HCT116 (cell line): ENCODE results near the gene ETV5. TPM values are rescaled to one million over a fixed set of nuclear protein-coding genes. Genes with fewer than 3 reads are reported as not detected.

Source experiments
- ATAC-seq: fragments of 200-7000 bp; cut with Tn5 transposase; 2 replicates; pipeline ENCODE4 v1.9.1; 2020; ENCODE audit warnings: mild to moderate bottlenecking, moderate library complexity
- BruUV-seq: library from RNA; stranded (reverse); fragments of 400-500 nt; replicated peaks from 2 replicates; lab custom pipeline; 2021; lab: Mats Ljungman, UMichigan
- CTCF ChIA-PET: fragments of 300-600 bp; sonication (Branson Sonifier 250); formaldehyde crosslinking; loops from one replicate; lab custom pipeline; 2021; ENCODE audit warnings: antibody characterized with exemption; lab: Charles Lee
- POLR2A ChIA-PET: fragments of 300-600, 350-600 bp; sonication (Branson Sonifier 250); formaldehyde crosslinking; loops from one replicate; lab custom pipeline; 2021; ENCODE audit warnings: antibody characterized with exemption; lab: Charles Lee
- RAD21 ChIA-PET, 2 experiments: fragments of 300-600 bp; sonication (Branson Sonifier 250); formaldehyde crosslinking; loops; one replicate each; lab custom pipeline; 2023; ENCODE audit warnings: low total read pairs in 2 of 2; ENCODE audit not compliant: uncharacterized antibody in 2 of 2, unreplicated experiment in 2 of 2, low non-redundant PET in 1 of 2; lab: Charles Lee
- DNase-seq: peaks from one replicate; pipeline ENCODE4 v3.0.0-alpha.2; 2010; ENCODE audit warnings: low read depth, low spot score
- H2AFZ ChIP-seq: fragments of 200-600 bp; shearing (Covaris generic), sonication (generic); 2 replicates; pipeline ENCODE4 v1.6.1; 2017; ENCODE audit warnings: low read depth, mixed run types, mixed read lengths, antibody characterized with exemption, low read length; ENCODE audit not compliant: poor library complexity, severe bottlenecking
- H3K27ac ChIP-seq: 2 replicates; pipeline ENCODE4 v1.5.1; 2012; ENCODE audit warnings: low read depth, low read length
- H3K27me3 ChIP-seq: fragments of 200-600 bp; sonication (generic); 2 replicates; pipeline ENCODE4 v1.6.1; 2016; ENCODE audit warnings: mixed run types, low read length, mixed read lengths; ENCODE audit not compliant: insufficient read depth
- H3K36me3 ChIP-seq, 2 experiments: fragments of 200-500 bp in 1 of 2; fragments of 200-600 bp in 1 of 2; sonication (Bioruptor generic) in 1 of 2; sonication (generic) in 1 of 2; 2 replicates each; pipeline versions ENCODE4 v1.5.1 to v1.6.1; 2014 to 2016; ENCODE audit warnings: low read length in 2 of 2, inconsistent platforms in 1 of 2, mixed read lengths in 1 of 2, mixed run types in 1 of 2; ENCODE audit not compliant: insufficient read depth in 2 of 2, control insufficient read depth in 1 of 2
- H3K4me1 ChIP-seq, 2 experiments: fragments of 200-600 bp in 1 of 2; sonication (generic) in 1 of 2; 2 replicates each; pipeline versions ENCODE4 v1.5.1 to v1.6.1; 2012 to 2017; ENCODE audit warnings: low read length in 2 of 2, inconsistent platforms in 1 of 2, mild to moderate bottlenecking in 1 of 2, mixed read lengths in 1 of 2, mixed run types in 1 of 2, moderate library complexity in 1 of 2; ENCODE audit not compliant: insufficient read depth in 2 of 2, control insufficient read depth in 1 of 2
- H3K4me2 ChIP-seq: fragments of 200-600 bp; sonication (generic); 2 replicates; pipeline ENCODE4 v1.6.1; 2017; ENCODE audit warnings: mixed run types, low read length, mixed read lengths
- H3K4me3 ChIP-seq, 2 experiments: fragments of 200-600 bp in 1 of 2; sonication (generic) in 1 of 2; replicated peaks in 1 of 2; 2 replicates each; pipeline ENCODE4 v1.5.1; 2011 to 2016; ENCODE audit warnings: low read length in 2 of 2, control low read depth in 1 of 2, low read depth in 1 of 2, mild to moderate bottlenecking in 1 of 2, mixed read lengths in 1 of 2, mixed run types in 1 of 2
- H3K79me2 ChIP-seq: fragments of 200-600 bp; sonication (generic); 2 replicates; pipeline ENCODE4 v1.6.1; 2017; ENCODE audit warnings: mild to moderate bottlenecking, mixed run types, low read length, moderate library complexity, mixed read lengths; ENCODE audit not compliant: insufficient read depth
- H3K9ac ChIP-seq: fragments of 200-600 bp; sonication (generic); 2 replicates; pipeline ENCODE4 v1.6.1; 2016; ENCODE audit warnings: low read length, mixed read lengths
- H3K9me2 ChIP-seq: fragments of 200-600 bp; sonication (generic), shearing (Covaris generic); 2 replicates; pipeline ENCODE4 v1.6.1; 2017; ENCODE audit warnings: mixed run types, mild to moderate bottlenecking, moderate library complexity; ENCODE audit not compliant: insufficient read depth
- H3K9me3 ChIP-seq, 2 experiments: fragments of 200-500 bp in 1 of 2; fragments of 200-600 bp in 1 of 2; sonication (Bioruptor generic) in 1 of 2; sonication (generic) in 1 of 2; 2 replicates each; pipeline ENCODE4 v1.6.1; 2014 to 2017; ENCODE audit warnings: low read length in 2 of 2, mixed read lengths in 2 of 2, inconsistent platforms in 1 of 2, low read depth in 1 of 2, mild to moderate bottlenecking in 1 of 2, mixed run types in 1 of 2, moderate library complexity in 1 of 2; ENCODE audit not compliant: control insufficient read depth in 1 of 2, insufficient read depth in 1 of 2
- H4K20me1 ChIP-seq: fragments of 200-600 bp; sonication (generic), shearing (Covaris generic); 2 replicates; pipeline ENCODE4 v1.6.1; 2017; ENCODE audit warnings: mixed run types, mild to moderate bottlenecking, moderate library complexity; ENCODE audit not compliant: insufficient read depth
- ATF3 ChIP-seq: IDR thresholded peaks from 2 replicates; pipeline ENCODE4 v1.6.1; 2012
- CBX3 ChIP-seq: IDR thresholded peaks from 2 replicates; pipeline ENCODE4 v1.6.1; 2012; ENCODE audit warnings: low read depth
- EGR1 ChIP-seq: IDR thresholded peaks from 2 replicates; pipeline ENCODE4 v1.6.1; 2012; ENCODE audit warnings: low read depth
- ELF1 ChIP-seq: IDR thresholded peaks from 2 replicates; pipeline ENCODE4 v1.6.1; 2012; ENCODE audit warnings: low read depth, borderline replicate concordance
- EZH2 ChIP-seq: fragments of 200-600 bp; sonication (generic); IDR thresholded peaks from 2 replicates; pipeline ENCODE4 v1.6.1; 2017; ENCODE audit warnings: antibody characterized with exemption, mixed run types
- EZH2phosphoT487 ChIP-seq: fragments of 200-600 bp; IDR thresholded peaks from 2 replicates; pipeline ENCODE4 v1.6.1; 2018; ENCODE audit warnings: antibody characterized with exemption, borderline replicate concordance
- JUND ChIP-seq: IDR thresholded peaks from 2 replicates; pipeline ENCODE4 v1.6.1; 2012
- SIN3A ChIP-seq: IDR thresholded peaks from 2 replicates; pipeline ENCODE4 v1.6.1; 2012; ENCODE audit warnings: low read depth
- SP1 ChIP-seq: IDR thresholded peaks from 2 replicates; pipeline ENCODE4 v1.6.1; 2012; ENCODE audit warnings: low read depth
- SRF ChIP-seq: IDR thresholded peaks from 2 replicates; pipeline ENCODE4 v1.6.1; 2012; ENCODE audit warnings: low read depth
- TCF7L2 ChIP-seq: IDR thresholded peaks from 2 replicates; pipeline ENCODE4 v1.7.0; 2011; ENCODE audit warnings: borderline replicate concordance, inconsistent platforms; ENCODE audit not compliant: insufficient read depth, insufficient read length; ENCODE audit errors: extremely low read depth
- ZFX ChIP-seq: fragments of 450-650 bp; IDR thresholded peaks from 2 replicates; pipeline ENCODE4 v1.6.1; 2017
- intact Hi-C: fragments of 100-400 bp; cut with micrococcal nuclease; formaldehyde crosslinking; loops from 2 replicates; pipeline ENCODE4 v1.10.0; 2022
- total RNA-seq: library from RNA; stranded (reverse); gene quantifications from one replicate; pipeline ENCODE4 v1.2.1, GENCODE V29; 2021; ENCODE audit not compliant: unreplicated experiment
- TF ChIP-seq, protein P1 (sequence below), 3 experiments: fragments of 200-600 bp in 1 of 3; sonication (generic) in 1 of 3; IDR thresholded peaks in 2 of 3; conservative IDR thresholded peaks in 1 of 3; 2 replicates each; pipeline ENCODE4 v1.5.1; 2012 to 2017; ENCODE audit warnings: low read depth in 2 of 3, low read length in 2 of 3, antibody characterized with exemption in 1 of 3, borderline replicate concordance in 1 of 3, control low read depth in 1 of 3, mild to moderate bottlenecking in 1 of 3, mixed read lengths in 1 of 3, mixed run types in 1 of 3, moderate library complexity in 1 of 3; ENCODE audit not compliant: insufficient read depth in 1 of 3
- TF ChIP-seq, protein P2 (sequence below): IDR thresholded peaks from 2 replicates; pipeline ENCODE4 v1.6.1; 2011; ENCODE audit warnings: mild to moderate bottlenecking, low read length, moderate library complexity; ENCODE audit not compliant: insufficient replicate concordance; ENCODE audit errors: extremely low read depth

The ETV5 gene
- total RNA-seq, 1 experiment from 2014 or later, result 89.7 TPM

- peaks cover 0 to 6% of the 10 kb centered on the region in 2 experiments; a peak in 2 of 4 replicates for H3K36me3 ChIP-seq
- no TSS peak for BruUV-seq
- ATAC-seq (no peak), DNase-seq (no peak)
- no peak overlapping the region for H3K4me3 ChIP-seq
- intact Hi-C loops, result no loop called here
- H3K4me1 ChIP-seq, result no peaks in the 10 kb centered on the region
- TF ChIP-seq ZFX (no peak), EGR1 (no peak), JUND (no peak), SIN3A (no peak), EZH2 (no peak), EZH2phosphoT487 (no peak), CBX3 (no peak), SP1 (no peak), ATF3 (no peak), ELF1 (no peak), SRF (no peak), TCF7L2 (no peak)
- TF ChIP-seq, protein P1, sequence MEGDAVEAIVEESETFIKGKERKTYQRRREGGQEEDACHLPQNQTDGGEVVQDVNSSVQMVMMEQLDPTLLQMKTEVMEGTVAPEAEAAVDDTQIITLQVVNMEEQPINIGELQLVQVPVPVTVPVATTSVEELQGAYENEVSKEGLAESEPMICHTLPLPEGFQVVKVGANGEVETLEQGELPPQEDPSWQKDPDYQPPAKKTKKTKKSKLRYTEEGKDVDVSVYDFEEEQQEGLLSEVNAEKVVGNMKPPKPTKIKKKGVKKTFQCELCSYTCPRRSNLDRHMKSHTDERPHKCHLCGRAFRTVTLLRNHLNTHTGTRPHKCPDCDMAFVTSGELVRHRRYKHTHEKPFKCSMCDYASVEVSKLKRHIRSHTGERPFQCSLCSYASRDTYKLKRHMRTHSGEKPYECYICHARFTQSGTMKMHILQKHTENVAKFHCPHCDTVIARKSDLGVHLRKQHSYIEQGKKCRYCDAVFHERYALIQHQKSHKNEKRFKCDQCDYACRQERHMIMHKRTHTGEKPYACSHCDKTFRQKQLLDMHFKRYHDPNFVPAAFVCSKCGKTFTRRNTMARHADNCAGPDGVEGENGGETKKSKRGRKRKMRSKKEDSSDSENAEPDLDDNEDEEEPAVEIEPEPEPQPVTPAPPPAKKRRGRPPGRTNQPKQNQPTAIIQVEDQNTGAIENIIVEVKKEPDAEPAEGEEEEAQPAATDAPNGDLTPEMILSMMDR (IDR thresholded peaks at IDR 0.05 in 2 of 3, conservative IDR thresholded peaks at IDR 0.05 in 1 of 3; ENCODE audit: borderline replicate concordance in 1 of 3, insufficient read depth in 1 of 3, low read depth in 2 of 3, low read length in 2 of 3), result no peak
- TF ChIP-seq, protein P2, sequence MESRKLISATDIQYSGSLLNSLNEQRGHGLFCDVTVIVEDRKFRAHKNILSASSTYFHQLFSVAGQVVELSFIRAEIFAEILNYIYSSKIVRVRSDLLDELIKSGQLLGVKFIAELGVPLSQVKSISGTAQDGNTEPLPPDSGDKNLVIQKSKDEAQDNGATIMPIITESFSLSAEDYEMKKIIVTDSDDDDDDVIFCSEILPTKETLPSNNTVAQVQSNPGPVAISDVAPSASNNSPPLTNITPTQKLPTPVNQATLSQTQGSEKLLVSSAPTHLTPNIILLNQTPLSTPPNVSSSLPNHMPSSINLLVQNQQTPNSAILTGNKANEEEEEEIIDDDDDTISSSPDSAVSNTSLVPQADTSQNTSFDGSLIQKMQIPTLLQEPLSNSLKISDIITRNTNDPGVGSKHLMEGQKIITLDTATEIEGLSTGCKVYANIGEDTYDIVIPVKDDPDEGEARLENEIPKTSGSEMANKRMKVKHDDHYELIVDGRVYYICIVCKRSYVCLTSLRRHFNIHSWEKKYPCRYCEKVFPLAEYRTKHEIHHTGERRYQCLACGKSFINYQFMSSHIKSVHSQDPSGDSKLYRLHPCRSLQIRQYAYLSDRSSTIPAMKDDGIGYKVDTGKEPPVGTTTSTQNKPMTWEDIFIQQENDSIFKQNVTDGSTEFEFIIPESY, result no peak
- H3K9me2 ChIP-seq, result no peaks in the 10 kb centered on the region
- no peak overlapping the region for H3K27ac ChIP-seq
- RAD21 ChIA-PET, result no interaction called here
- peaks cover 0 to 5% of the 10 kb centered on the region in 2 experiments; a peak in 1 of 4 replicates for H3K9me3 ChIP-seq
- POLR2A ChIA-PET, result no interaction called here
- H3K27me3 ChIP-seq, result no peaks in the 10 kb centered on the region
- no peak overlapping the region for H3K9ac ChIP-seq
- no peaks in the 10 kb centered on the region for H4K20me1 ChIP-seq
- no peak overlapping the region for H3K4me2 ChIP-seq
- CTCF ChIA-PET, result no interaction called here
- H2AFZ ChIP-seq, result no peak overlapping the region
- no peaks in the 10 kb centered on the region for H3K79me2 ChIP-seq
These were observed 66.9 kb downstream of the ETV5 start for GRCh38 chr3:186042036-186042435.
